GM10847 (cell line): ENCODE data around the gene CES3.

ENCODE experiments used
- POLR2A ChIP-seq: IDR thresholded peaks from 2 replicates; pipeline ENCODE4 v1.6.1; 2011; ENCODE audit not compliant: insufficient read length; ENCODE audit errors: extremely low read depth

CES3 gene

DNA sequence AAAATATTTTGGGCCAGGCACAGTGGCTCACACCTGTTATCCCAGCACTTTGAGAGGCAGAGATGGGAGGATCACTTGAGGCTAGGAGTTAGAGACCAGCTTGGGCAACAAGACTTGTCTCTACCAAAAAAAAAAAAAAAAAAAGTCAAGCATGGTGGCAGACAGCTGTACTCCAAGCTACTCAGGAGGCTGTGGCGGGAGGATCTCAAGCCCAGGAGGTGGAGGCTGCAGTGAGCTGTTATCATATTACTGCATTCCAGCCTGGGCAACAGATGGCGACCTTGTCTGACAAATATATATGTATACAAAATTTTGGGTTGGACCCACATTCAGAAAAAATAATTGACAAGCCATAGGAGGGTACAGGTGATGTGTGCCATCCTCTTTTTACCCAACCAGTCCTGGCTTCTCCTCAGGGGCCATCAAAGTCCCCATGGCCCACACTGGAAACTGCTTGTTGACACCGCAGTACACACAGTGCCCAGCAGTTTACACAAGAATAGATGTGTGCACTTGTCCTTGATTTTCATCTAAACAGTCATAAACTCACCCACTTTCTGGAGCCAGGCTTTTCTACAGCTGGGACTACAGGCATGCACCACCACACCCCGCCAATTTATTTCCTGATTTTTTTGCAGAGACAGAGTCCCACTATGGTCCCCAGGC is 24.0 kb upstream of the CES3 start:
- no peak for TF ChIP-seq POLR2A

DNA sequence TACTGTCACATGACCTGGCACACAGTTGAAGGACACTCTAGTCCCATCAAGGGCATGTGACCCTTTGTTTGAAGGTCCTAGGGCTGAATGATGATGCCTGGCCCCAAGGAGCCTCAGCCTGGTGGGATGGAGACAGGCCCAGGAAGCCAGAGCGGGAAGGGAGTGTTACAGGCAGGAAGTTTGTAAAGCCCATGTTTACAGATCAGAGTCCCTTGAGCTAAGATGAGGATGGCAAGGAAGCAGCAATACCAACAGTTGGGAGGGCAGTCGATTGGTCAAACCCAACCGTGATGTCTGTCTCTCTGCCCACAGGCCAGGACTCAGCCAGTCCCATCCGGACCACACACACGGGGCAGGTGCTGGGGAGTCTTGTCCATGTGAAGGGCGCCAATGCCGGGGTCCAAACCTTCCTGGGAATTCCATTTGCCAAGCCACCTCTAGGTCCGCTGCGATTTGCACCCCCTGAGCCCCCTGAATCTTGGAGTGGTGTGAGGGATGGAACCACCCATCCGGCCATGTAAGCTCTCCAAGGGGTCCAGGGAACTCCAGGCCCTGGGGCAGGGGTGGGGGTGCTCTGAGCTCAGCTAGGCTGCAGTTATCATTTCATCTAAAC is 23.2 kb upstream of the CES3 start:
- TF ChIP-seq POLR2A, result no peak

DNA sequence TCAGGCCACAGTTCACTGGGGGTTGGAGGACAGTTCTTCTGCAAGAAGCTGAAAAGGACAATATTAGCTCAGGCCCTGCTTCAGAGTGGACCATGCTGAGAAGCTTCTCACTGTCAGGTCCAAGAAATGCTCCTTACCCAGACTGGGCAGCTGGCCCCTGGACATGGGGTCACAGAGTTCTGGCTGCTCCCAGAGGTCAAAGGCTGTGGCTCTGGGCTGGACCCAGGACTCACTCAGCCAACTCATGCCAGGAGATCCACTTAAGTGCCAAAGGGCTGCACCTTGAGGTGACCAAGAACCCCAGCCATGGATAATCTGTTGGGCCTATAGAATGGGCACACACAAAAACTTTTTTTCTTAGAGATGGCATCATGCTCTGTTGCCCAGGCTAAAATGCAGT is 21.7 kb upstream of the CES3 start:
- no peak for TF ChIP-seq POLR2A

DNA sequence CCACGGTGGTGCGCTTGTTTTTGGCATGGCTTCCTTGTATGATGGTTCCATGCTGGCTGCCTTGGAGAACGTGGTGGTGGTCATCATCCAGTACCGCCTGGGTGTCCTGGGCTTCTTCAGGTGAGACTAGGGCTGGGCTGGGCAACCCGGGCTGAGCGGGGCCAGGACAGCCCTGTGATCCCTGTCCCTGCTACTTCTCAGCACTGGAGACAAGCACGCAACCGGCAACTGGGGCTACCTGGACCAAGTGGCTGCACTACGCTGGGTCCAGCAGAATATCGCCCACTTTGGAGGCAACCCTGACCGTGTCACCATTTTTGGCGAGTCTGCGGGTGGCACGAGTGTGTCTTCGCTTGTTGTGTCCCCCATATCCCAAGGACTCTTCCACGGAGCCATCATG is 20.8 kb upstream of the CES3 start:
- TF ChIP-seq POLR2A, result no peak

DNA sequence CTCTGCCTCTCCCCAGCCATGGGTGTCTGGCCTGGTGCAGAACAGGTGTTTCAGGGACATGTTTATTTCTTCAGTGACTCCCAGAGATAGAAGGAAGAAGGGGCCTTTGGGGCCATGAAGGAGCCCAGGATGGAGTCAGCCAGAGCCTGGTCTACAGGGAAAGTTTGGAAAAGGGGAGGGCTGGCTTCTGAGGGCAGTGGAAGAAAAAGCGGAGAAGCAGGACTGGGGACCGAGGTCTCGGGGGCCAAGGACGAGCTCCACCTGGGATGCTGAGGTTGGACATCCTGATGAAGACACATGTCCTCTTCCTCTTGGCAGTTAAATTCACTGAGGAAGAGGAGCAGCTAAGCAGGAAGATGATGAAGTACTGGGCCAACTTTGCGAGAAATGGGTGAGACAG is 18.1 kb upstream of the CES3 start:
- no peak for TF ChIP-seq POLR2A

DNA sequence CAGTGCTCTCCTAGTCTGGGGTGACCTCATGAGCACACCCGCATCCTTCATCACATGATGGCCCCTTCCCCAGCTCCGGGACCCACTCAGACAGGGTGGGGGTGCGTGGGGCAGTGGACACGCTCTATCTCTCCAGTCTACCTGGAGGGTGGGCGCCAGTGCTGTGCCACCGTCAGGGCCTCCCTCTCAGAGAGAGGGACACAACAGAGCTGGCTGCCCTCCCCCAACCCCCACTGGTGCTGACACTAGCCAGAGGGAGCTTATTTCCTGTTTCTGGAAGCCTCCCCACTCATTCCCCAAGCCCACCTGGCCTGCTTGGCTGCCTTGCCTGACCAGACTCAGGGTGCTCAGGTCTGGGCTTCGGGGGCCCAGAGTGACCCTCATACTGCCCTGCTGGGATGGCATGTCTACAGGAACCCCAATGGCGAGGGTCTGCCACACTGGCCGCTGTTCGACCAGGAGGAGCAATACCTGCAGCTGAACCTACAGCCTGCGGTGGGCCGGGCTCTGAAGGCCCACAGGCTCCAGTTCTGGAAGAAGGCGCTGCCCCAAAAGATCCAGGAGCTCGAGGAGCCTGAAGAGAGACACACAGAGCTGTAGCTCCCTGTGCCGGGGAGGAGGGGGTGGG is 17.5 kb upstream of the CES3 start:
- TF ChIP-seq POLR2A, result no peak

DNA sequence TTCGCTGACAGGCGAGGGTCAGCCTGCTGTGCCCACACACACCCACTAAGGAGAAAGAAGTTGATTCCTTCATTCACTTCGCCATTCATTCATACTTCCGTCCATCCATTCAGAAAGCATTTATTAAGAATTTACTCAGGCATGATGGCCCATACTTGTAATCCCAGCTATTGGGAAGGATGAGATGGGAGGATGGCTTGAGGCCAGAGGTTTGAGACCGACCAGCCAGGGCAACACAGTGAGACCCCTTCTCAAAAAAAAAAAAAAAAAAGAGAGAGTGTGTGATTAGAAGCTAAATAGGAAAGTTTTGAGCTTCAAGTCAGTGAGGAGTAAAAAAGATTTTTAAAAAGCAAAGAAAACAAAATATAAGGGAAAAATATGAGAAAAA is 17.0 kb upstream of the CES3 start:
- no peak for TF ChIP-seq POLR2A

DNA sequence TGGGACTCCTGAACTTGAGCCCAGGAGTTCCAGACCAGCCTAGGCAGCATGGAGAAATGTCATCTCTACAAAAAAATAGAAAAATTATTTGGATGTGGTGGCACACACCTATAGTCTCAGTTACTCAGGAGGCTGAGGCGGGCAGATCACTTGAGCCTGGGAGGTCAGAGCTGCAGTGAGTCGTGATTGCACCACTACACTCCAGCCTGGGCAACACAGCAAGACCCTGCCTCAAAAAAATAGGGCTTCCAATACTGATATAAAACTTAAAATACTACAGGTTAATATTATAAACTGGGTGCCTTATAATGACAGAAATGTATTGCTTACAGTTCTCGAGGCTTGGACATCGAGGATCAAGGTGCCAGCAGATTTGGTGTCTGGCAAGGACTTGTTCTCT is 15.1 kb upstream of the CES3 start:
- TF ChIP-seq POLR2A, result no peak

DNA sequence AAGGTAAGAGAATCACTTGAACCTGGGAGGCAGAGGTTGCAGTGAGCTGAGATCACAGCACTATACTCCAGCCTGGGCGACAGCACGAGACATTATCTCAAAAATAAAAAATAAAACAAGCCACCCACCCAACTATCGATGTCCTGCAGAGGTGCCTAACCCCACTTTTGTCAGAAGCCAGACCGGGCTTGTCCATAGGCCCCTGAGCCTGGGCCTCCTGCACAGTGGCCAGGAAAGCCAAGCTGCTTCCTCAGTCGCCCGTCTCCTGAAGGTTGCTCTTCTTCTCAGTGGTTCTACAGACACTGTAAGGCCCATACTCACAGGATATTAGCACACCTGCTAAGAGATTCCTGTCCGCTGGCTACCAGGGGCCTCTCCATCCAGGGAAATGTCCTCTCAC is 14.5 kb upstream of the CES3 start:
- TF ChIP-seq POLR2A, result no peak

DNA sequence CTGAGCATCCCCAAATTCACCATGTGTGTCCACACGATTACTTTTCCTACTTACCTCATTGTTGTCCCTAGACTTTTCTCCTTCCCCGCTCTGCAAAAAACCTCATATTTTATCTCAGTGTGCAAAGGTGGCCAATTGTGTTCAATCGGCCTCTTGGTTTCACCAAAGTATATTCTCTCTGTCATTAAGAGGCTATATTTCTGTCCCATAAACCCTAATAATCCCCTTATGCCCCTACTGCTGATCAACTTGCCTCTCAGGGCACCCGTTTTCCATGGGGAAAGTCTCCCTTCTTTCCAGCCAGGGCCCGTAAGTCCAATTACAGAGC is 14.1 kb upstream of the CES3 start:
- no peak for TF ChIP-seq POLR2A

DNA sequence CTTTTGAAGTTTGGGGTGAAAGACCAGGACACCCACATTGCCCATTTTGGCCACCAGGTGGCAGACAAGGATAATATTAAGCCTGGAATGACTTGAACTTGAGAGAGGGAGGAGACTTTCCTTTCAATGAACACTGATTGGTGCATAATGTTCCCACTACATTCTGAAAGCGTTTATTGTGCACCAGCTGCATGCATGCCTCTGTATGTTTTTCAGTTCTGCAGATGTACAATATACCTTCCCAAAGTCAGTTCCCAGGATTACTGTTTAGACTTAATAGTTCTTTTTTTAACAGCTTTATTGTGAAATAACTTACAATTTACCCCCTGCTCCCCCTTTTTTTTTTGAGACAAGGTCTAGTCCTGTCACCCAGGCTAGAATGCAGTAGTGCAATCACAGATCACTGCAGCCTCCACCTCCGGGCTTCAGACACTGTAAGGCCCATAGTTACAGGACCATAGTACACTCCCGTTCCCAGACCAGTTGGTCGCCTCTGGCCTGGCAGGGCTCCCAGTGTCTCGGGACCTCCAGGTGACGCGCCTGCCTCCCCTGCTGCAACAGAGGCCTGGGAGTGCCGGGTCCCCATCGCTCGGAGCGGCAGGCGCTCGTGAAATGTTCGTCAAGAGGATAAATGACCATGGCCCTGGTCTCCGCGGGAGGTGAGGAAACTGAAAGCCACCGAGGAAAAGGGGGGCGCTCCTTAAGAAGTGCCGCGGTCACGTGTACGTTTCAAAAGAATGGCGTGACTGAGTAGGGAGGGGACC is 13.6 kb upstream of the CES3 start:
- no peak for TF ChIP-seq POLR2A

DNA sequence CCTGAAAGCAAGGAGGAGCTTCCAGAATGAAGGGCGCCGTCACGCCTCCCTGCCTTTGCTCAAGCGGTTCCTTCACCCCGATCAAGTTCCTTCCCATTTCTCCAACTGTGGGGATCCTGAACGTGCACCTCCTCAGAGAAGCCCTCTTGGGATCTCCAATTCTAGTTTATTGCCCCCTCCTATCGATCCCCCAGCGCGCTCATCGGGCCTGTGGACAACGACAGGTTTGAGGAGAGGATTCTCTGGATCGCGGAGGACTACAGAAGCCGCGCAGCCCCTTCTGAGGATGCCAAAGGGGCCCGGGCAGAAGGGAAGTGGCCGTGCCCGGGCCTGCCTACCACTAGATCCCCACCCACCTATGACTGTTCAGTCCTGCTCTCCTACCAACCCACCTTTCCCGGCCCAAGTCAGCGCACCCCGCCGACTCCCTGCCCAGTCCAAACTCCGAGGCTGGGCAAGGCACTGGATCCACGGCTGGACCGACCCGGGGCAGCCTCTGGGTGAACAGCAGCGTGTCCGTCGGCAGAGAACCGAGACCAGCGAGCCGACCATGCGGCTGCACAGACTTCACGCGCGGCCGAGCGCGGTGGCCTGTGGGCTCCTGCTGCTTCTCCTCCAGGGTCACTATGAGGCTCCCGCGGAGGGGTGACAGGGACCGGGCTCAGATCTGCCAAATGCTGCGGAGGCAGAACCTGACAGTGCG is 12.8 kb upstream of the CES3 start:
- no peak for TF ChIP-seq POLR2A

DNA sequence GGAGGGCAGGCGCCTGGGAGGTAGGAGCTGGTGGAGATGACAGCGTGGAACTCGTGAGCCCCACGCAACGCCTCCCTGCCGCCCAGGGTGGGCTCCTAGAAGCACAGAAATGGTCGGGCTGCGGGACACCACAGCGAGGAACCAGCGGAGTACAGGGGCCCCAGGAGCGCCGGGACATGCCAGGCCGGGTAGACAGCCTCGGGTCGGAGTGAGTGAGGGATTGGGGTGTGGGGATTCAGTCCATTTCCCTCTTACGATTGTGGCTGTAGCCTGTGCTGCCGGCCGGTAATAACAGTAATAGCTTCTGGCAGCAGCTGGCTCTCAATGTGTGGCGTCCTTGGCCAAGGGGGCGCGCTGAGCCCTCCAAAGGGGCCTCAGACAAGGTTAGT is 12.2 kb upstream of the CES3 start:
- TF ChIP-seq POLR2A, result no peak

DNA sequence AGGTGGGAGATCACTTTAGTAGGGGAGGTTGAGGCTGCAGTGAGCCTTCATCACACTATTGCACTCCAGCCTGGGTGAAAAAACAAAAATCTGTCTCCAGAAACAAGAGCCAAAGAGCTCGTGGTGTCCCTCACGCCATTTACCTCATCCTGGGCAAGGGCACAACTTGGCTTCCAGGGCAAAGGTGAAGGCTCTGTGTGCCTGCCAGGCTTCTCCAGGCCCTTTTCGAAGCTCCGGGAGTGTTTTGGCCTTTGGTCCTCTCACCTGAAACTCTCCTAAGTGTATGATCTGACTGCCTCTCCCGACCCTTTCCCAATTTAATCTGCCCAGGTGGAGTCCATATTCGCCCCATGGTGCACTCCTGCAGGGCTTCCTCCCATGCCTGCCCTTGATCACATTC is 11.6 kb upstream of the CES3 start:
- no peak for TF ChIP-seq POLR2A

DNA sequence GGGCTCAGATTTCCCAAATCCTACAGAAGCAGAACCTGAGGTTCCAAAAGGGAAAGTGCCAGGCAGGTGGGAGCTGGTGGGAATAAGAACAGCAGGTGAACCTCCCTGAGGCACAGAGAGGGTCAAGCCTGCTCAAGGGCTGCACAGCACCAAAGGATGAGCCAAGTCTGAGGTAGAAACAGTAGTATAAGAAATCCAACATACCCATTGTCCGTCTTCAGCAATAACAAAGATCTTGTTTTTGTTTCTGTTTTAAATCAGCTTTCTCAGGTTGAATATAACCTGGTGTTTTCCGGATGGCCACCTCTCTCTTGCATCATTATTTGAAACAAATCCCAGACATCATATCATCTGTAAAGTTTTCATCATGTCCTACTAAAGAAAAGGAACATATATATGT is 10.6 kb upstream of the CES3 start:
- TF ChIP-seq POLR2A, result no peak

DNA sequence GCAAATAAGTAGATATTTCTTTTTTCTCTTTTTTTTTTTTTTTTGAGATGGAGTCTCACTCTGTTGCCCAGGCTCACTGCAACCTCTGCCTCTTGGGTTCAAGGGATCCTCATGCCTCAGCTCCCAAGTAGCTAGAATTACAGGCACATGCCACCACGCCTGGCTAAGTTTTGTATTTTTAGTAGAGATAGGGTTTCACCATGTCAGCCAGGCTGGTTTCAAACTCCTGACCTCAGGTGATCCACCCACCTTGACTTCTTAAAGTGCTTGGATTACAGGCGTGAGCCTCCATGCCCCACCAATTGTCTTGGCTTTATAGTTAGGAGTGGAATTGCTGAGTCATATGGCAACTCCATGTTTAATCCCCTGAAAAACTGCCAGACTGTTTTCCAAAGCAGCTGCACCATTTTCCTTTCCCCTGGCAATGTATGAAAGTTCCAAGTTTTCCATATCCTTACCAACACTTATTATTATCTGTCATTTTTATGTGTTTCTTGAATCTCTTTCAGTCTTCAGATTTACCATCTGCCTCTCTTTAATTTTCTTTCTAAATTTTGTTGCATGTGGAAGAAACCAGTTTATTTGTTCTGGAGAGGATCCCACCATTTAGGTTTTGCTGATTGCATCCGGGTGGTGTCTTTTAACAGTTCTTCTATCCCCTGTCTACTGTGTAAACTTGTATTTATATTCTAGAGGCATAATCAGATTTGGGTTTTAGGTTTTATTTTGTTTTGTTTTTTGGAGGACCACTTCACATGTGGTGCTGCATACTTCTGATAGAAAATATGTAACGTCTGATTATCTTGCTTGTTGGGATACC is 9.9 kb upstream of the CES3 start:
- TF ChIP-seq POLR2A, result no peak
